ENCODE results near the gene OR6B2.

The OR6B2 gene

GRCh38 chr2:239994086-239994485, 36.1 kb downstream of the OR6B2 start:
- H3K9ac ChIP-seq = no peak overlapping the region
- no peaks in the 10 kb centered on the region for H3K36me3 ChIP-seq (ENCODE audit: insufficient read depth)
- H3K4me3 ChIP-seq (IDR thresholded peaks at IDR 0.05; ENCODE audit: insufficient read depth, low read depth, low read length) = no peak overlapping the region
- H3K79me2 ChIP-seq (ENCODE audit: insufficient read depth, low read depth) = no peaks in the 10 kb centered on the region
- no peaks in the 10 kb centered on the region for H3K27me3 ChIP-seq (ENCODE audit: insufficient read depth, low read depth)
- H3K27ac ChIP-seq = no peak overlapping the region
- H3K4me2 ChIP-seq = no peak overlapping the region
- H4K20me1 ChIP-seq (ENCODE audit: insufficient read depth) = no peaks in the 10 kb centered on the region
- peaks cover 13% of the 10 kb centered on the region for H3K4me1 ChIP-seq (ENCODE audit: low read depth, poor library complexity, severe bottlenecking)
- H2AFZ ChIP-seq (ENCODE audit: low read depth) = no peak overlapping the region
- TF ChIP-seq, protein P1, sequence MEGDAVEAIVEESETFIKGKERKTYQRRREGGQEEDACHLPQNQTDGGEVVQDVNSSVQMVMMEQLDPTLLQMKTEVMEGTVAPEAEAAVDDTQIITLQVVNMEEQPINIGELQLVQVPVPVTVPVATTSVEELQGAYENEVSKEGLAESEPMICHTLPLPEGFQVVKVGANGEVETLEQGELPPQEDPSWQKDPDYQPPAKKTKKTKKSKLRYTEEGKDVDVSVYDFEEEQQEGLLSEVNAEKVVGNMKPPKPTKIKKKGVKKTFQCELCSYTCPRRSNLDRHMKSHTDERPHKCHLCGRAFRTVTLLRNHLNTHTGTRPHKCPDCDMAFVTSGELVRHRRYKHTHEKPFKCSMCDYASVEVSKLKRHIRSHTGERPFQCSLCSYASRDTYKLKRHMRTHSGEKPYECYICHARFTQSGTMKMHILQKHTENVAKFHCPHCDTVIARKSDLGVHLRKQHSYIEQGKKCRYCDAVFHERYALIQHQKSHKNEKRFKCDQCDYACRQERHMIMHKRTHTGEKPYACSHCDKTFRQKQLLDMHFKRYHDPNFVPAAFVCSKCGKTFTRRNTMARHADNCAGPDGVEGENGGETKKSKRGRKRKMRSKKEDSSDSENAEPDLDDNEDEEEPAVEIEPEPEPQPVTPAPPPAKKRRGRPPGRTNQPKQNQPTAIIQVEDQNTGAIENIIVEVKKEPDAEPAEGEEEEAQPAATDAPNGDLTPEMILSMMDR (conservative IDR thresholded peaks at IDR 0.05; ENCODE audit: low read depth, low read length) = no peak

- TF ChIP-seq, protein P1 (conservative IDR thresholded peaks at IDR 0.05; ENCODE audit: low read depth, low read length) = no peak
- Histone ChIP-seq H3K9ac (no peak overlapping the region), H3K79me2 (ENCODE audit: insufficient read depth, low read depth) (no peaks in the 10 kb centered on the region), H3K27me3 (ENCODE audit: insufficient read depth, low read depth) (no peaks in the 10 kb centered on the region), H3K36me3 (ENCODE audit: insufficient read depth) (no peaks in the 10 kb centered on the region), H3K4me3 (IDR thresholded peaks at IDR 0.05; ENCODE audit: insufficient read depth, low read depth, low read length) (no peak overlapping the region), H3K4me2 (no peak overlapping the region), H3K27ac (no peak overlapping the region), H2AFZ (ENCODE audit: low read depth) (no peak overlapping the region), H4K20me1 (ENCODE audit: insufficient read depth) (no peaks in the 10 kb centered on the region), H3K4me1 (ENCODE audit: low read depth, poor library complexity, severe bottlenecking) (peaks cover 13% of the 10 kb centered on the region)
These were observed 36.9 kb downstream of the OR6B2 start for GRCh38 chr2:239993291-239993690.

DNA sequence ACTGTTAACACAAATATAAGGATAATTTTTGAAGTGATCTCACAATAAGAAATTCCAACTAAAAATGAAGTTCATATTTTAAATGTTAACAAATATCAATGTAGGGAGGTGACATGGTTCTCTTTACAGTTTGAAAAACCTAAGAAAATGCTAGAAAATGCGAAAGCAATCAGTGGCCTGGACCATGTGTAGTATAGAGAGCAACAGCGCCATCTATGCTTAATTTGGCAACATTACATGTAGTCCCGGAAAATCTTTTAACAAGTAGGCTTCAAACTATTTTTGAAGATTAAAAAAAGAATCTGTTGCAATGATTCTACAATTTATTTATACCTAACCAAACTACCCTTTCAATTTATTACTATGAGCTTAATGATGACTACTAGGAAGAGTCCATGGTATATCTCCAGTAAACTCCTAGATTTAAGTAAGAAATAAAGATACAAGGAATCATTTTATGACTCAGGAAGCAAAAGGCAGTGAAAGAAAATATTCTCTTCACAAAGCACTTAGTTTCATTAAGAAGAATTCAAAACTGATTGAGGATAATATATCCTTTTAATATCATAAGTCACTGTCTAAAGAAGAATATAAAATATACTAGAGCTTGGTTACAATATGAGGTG, 38.4 kb downstream of the OR6B2 start:
- no peak overlapping the region for H3K4me2 ChIP-seq
- H3K27me3 ChIP-seq (ENCODE audit: insufficient read depth, low read depth) = no peaks in the 10 kb centered on the region
- no peak overlapping the region for H3K27ac ChIP-seq
- no peaks in the 10 kb centered on the region for H3K79me2 ChIP-seq (ENCODE audit: insufficient read depth, low read depth)
- H3K4me1 ChIP-seq (ENCODE audit: low read depth, poor library complexity, severe bottlenecking) = peaks cover 13% of the 10 kb centered on the region
- H3K9ac ChIP-seq = no peak overlapping the region
- H4K20me1 ChIP-seq (ENCODE audit: insufficient read depth) = no peaks in the 10 kb centered on the region
- H3K4me3 ChIP-seq (IDR thresholded peaks at IDR 0.05; ENCODE audit: insufficient read depth, low read depth, low read length) = no peak overlapping the region
- H2AFZ ChIP-seq (ENCODE audit: low read depth) = no peak overlapping the region
- no peaks in the 10 kb centered on the region for H3K36me3 ChIP-seq (ENCODE audit: insufficient read depth)
- TF ChIP-seq, protein P1 (conservative IDR thresholded peaks at IDR 0.05; ENCODE audit: low read depth, low read length) = peak; percentile 86

DNA sequence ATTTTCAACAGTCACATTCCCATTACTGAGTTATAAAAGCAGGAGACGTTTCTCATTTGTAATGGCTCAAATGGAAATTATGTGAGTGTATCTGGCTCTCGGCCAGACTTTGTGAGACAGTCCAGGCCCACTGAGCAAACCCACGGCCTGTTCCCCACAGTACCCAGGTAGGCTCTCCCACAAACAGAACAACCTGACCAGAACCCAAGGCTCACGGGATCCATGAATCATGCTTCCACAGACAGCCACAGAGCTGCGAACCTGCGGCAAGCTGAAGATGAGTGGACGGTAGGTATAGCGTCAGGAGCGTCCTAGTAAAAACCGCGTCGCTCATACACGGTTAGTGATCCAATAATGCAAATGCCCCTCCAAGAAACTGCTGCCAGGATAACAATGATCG, 39.3 kb downstream of the OR6B2 start:
- H3K36me3 ChIP-seq (ENCODE audit: insufficient read depth) = no peaks in the 10 kb centered on the region
- peaks cover 13% of the 10 kb centered on the region for H3K4me1 ChIP-seq (ENCODE audit: low read depth, poor library complexity, severe bottlenecking)
- H4K20me1 ChIP-seq (ENCODE audit: insufficient read depth) = no peaks in the 10 kb centered on the region
- TF ChIP-seq, protein P1 (conservative IDR thresholded peaks at IDR 0.05; ENCODE audit: low read depth, low read length) = no peak
- no peak overlapping the region for H2AFZ ChIP-seq (ENCODE audit: low read depth)
- no peak overlapping the region for H3K4me3 ChIP-seq (IDR thresholded peaks at IDR 0.05; ENCODE audit: insufficient read depth, low read depth, low read length)
- H3K79me2 ChIP-seq (ENCODE audit: insufficient read depth, low read depth) = no peaks in the 10 kb centered on the region
- H3K27me3 ChIP-seq (ENCODE audit: insufficient read depth, low read depth) = no peaks in the 10 kb centered on the region
- no peak overlapping the region for H3K4me2 ChIP-seq
- H3K9ac ChIP-seq = no peak overlapping the region
- no peak overlapping the region for H3K27ac ChIP-seq

Measured in KMS-11 (cell line).